ENCODE data around the gene EFCC1. TPM values are rescaled to one million over a fixed set of nuclear protein-coding genes. Genes with fewer than 3 reads are reported as not detected.

EFCC1 gene
- polyA plus RNA-seq, 1 donor = 4.1 TPM

DNA sequence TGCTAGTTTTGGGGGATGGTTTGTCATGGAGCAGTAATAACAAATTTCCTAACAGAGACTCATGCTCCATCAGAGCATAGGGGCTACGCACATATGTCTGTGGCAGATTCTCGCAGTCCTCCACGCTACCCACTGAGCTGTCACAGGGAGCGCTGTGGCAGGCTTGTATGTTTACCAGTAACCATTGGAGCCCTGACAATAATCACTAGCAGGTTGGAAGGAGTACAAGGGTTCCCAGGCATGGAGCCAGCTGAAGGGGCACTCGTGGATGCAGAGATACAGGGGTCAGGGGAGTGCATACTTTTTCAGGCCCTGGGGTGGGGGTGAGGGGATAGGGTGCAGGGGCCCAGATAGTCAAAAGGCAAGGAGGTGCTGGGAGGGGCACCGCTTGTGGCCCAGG is 51.6 kb downstream of the EFCC1 start:
- Histone ChIP-seq H3K4me1 (ENCODE audit: control insufficient read depth, insufficient read depth, low read length) (peaks cover 10% of the 10 kb centered on the region), H3K4me3 (ENCODE audit: low read length) (no peak overlapping the region), H3K36me3 (ENCODE audit: control insufficient read depth, insufficient read depth, low read length) (no peaks in the 10 kb centered on the region), H3K9me3 (ENCODE audit: control insufficient read depth, low read depth, low read length) (no peaks in the 10 kb centered on the region), H3K27ac (ENCODE audit: low read length) (peak overlapping the region; percentile 4), H3K27me3 (ENCODE audit: control insufficient read depth, insufficient read depth, low read length) (peaks cover 3% of the 10 kb centered on the region)
- peak; percentile 29 to 36 for DNase-seq
- no CpG with 5 or more reads among the region's 6 CpGs for WGBS (ENCODE audit: insufficient coverage, low lambda C conversion rate)

DNA sequence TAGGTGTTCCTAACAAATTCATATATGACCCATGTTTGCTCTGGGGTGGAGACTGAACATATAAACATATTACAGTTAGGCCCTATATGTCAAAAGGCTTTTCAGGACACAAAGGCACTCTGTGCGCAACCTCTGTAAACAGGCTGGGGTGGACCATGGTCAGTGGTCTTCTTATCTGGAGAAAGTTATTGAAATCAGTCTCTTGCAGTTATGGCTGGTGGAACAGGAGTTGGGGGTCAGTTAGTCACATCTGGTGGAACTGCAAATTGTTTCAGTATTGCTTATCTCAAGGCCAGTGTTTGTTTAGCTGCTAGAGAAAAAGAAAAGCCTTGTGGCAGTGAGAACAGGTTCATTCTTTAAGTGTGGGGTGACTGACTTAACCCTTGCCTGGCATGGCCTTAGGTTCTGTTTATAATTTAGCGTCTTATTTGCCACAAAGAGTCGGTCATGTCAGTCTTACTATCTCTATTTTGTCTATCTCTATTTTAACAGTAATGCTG is 53.6 kb downstream of the EFCC1 start:
- H3K36me3 ChIP-seq (ENCODE audit: control insufficient read depth, insufficient read depth, low read length) = no peaks in the 10 kb centered on the region
- no peak overlapping the region for H3K27ac ChIP-seq (ENCODE audit: low read length)
- no CpG with 5 or more reads among the region's 3 CpGs for WGBS (ENCODE audit: insufficient coverage, low lambda C conversion rate)
- DNase-seq = peak in 1 of 2 donors; percentile 61
- H3K27me3 ChIP-seq (ENCODE audit: control insufficient read depth, insufficient read depth, low read length) = no peaks in the 10 kb centered on the region
- H3K4me1 ChIP-seq (ENCODE audit: control insufficient read depth, insufficient read depth, low read length) = peaks cover 10% of the 10 kb centered on the region
- H3K9me3 ChIP-seq (ENCODE audit: control insufficient read depth, low read depth, low read length) = no peaks in the 10 kb centered on the region
- no peak overlapping the region for H3K4me3 ChIP-seq (ENCODE audit: low read length)

DNA sequence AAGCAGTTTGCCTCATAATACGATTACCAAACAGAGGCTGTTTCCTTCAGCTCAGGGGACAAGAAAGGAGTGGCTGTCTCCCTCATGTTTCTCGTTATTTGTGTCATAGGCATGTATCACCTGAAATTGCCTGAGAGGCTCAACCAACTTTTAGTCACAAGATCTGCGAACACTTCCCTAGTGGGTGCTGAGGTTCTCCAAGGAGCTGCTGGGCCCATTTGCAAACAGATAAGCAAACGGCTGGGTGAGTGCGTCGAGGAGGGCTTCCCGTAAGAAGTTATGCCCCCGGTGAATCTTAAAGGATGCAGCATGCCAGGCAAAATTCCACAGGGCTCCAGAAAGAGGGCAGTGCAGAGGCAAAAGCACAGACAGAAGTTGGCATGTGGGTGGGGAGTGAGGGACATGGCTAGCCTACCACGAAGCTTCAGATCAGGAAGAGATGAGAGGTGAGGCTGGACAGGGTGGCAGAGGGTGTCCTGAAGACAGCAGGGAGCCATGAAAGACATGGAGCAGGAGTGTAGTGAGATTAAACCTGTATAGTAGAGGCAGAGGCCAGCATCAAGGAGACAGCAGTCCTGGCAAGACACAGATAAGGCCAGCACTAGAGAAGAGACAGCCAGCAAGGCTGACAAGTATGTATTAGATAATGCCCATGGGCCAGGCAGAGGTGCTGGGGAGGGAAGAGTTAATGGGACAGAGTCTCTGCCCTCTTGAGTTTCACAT is 55.5 kb downstream of the EFCC1 start:
- DNase-seq = no peak
- Histone ChIP-seq H3K9me3 (ENCODE audit: control insufficient read depth, low read depth, low read length) (no peaks in the 10 kb centered on the region), H3K4me1 (ENCODE audit: control insufficient read depth, insufficient read depth, low read length) (peaks cover 10% of the 10 kb centered on the region), H3K4me3 (ENCODE audit: low read length) (no peak overlapping the region), H3K27ac (ENCODE audit: low read length) (no peak overlapping the region), H3K36me3 (ENCODE audit: control insufficient read depth, insufficient read depth, low read length) (no peaks in the 10 kb centered on the region), H3K27me3 (ENCODE audit: control insufficient read depth, insufficient read depth, low read length) (no peaks in the 10 kb centered on the region)
- whole genome bisulfite sequencing (ENCODE audit: insufficient coverage, low lambda C conversion rate) = 29% methylated on average over 1 of the region's 9 CpGs

DNA sequence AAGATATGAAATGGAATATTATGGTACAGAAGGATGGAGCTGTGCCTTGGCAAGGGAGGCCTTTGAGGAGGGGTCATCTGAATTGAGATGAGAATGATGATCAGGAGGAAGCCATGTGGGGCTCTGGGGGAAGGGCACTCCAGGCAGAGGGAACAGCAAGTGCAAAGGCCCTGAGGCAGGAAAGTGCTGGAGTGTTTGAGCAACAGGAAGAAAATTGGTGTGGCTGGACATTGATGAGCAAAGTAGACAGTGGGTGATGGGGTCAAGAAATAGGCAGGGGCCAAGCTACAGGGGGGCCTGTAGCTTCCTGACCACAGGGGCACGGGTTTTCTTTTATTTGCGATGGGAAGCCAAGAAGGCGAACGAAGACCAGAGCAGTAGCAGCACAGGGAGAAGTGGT is 56.1 kb downstream of the EFCC1 start:
- Histone ChIP-seq H3K4me3 (ENCODE audit: low read length) (no peak overlapping the region), H3K4me1 (ENCODE audit: control insufficient read depth, insufficient read depth, low read length) (peaks cover 10% of the 10 kb centered on the region), H3K36me3 (ENCODE audit: control insufficient read depth, insufficient read depth, low read length) (no peaks in the 10 kb centered on the region), H3K27me3 (ENCODE audit: control insufficient read depth, insufficient read depth, low read length) (no peaks in the 10 kb centered on the region), H3K9me3 (ENCODE audit: control insufficient read depth, low read depth, low read length) (no peaks in the 10 kb centered on the region), H3K27ac (ENCODE audit: low read length) (no peak overlapping the region)
- DNase-seq = no peak
- no CpG with 5 or more reads among the region's 4 CpGs for WGBS (ENCODE audit: insufficient coverage, low lambda C conversion rate)

DNA sequence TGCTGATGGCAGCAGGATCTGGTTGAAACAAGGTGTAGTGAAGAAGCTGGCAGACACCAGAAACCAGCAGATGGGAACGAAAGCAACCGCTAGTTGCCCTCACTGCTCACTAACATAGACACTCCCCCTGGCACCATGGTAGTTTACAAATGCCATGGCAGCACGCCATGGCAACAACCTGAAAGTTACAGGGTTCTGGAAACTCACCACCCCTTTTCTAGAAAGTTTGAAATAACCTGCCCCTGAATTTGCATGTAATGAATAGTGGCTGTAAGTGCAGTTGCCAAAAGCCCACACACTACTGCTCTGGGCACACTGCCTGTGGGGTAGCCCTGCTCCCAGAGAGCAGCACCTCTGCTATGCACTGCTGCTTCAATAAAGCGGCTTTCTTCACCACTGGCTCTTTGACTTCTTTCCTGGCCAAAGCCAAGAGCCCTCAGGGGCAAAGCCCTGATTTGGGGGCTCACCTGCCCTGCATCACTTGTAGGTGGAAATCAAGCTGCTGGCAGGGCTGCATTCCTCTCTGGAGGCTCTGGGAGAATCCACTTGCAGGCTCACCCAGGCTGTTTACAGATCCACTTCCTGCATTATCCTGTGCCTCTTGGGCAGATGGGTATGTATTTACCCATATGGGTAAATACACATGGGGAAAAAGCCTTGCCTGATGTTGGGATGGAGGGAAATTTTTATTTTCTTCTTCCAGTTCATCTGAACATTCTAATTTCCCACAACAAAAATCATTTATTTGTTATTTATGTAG is 57.5 kb downstream of the EFCC1 start:
- Histone ChIP-seq H3K9me3 (ENCODE audit: control insufficient read depth, low read depth, low read length) (no peaks in the 10 kb centered on the region), H3K36me3 (ENCODE audit: control insufficient read depth, insufficient read depth, low read length) (no peaks in the 10 kb centered on the region), H3K4me1 (ENCODE audit: control insufficient read depth, insufficient read depth, low read length) (peaks cover 2% of the 10 kb centered on the region), H3K27ac (ENCODE audit: low read length) (no peak overlapping the region), H3K27me3 (ENCODE audit: control insufficient read depth, insufficient read depth, low read length) (no peaks in the 10 kb centered on the region), H3K4me3 (ENCODE audit: low read length) (no peak overlapping the region)
- WGBS (ENCODE audit: insufficient coverage, low lambda C conversion rate) = no CpG with 5 or more reads among the region's 4 CpGs
- DNase-seq = no peak

DNA sequence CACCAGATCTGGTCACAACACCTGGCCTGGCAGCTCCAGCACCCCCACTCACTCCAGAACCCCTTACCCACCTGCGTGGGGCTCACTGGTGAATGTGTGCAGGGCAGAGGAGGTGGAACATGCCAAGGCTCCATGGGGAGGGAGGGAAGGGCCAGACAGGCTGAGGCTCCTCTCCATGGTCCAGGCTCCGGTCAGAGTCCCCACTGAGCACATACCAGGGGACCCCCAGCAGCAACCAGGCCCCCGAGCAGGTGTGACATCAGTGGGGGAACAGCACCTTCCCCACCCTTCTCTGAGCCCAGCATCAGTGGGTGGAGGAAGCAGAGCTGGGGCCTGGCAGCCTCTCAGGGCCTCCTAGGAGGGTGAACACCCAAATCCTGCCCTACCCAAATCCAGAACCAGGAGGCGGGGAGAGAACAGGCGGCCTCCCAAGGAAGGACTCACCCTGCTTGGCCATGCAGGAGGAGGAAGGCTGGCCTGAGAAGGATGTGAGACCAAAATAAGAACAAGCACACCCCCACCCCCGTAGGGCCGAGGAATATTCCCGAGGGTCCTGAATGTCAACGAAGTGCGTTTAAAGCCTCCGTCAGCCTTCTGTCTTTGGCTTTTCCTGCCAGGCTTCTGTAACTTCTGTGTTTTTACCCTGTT is 58.3 kb downstream of the EFCC1 start:
- Histone ChIP-seq H3K4me1 (ENCODE audit: control insufficient read depth, insufficient read depth, low read length) (no peaks in the 10 kb centered on the region), H3K9me3 (ENCODE audit: control insufficient read depth, low read depth, low read length) (no peaks in the 10 kb centered on the region), H3K27me3 (ENCODE audit: control insufficient read depth, insufficient read depth, low read length) (no peaks in the 10 kb centered on the region), H3K27ac (ENCODE audit: low read length) (no peak overlapping the region), H3K4me3 (ENCODE audit: low read length) (no peak overlapping the region), H3K36me3 (ENCODE audit: control insufficient read depth, insufficient read depth, low read length) (no peaks in the 10 kb centered on the region)
- 97% methylated on average over 5 of the region's 11 CpGs for WGBS (ENCODE audit: insufficient coverage, low lambda C conversion rate)
- no peak for DNase-seq

DNA sequence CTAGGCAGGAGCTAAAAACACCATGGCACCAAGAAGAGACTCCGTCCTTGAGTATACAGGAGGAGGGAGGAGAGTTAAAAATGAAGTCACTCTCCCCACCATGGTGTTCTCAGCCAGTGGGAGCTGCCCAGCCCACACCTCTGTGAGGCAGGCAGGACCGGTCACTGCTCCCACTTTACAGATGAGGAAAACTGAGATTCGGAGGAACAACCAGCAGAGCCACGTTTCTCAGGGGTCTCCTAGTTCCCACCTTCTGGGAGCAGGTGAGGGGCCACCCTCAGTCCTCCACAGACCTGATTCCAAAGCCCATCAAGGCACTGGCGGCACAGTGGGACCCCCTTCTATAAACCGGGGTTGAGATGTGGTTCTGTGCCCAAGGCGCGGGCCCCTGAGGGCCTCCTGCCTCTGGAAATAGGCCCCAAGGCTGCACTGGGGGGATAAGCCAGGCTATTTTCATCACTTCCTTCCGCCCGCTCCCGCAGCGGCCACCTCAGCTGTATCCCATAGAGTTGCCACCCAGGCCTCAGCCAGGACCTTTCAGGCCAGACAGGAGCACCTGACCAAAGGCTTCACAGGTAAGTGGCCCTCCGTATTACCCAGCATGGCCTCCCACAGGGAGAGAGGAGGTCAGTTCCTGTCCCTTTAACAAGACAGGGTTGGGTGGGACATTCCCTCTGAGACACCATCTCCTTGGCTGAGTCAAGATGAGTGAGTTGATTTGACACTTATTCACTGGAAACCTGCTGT is 59.3 kb downstream of the EFCC1 start, which contains the start of gene GP9:
GP9 (plus strand) TSS at position 504 of the 747 bp plus-strand sequence. CDS start 961 bp downstream, outside the sequence.
- Histone ChIP-seq H3K4me3 (ENCODE audit: low read length) (no peak within 1 kb of the TSS), H3K9me3 (ENCODE audit: control insufficient read depth, low read depth, low read length) (no peaks in the 10 kb centered on the region), H3K4me1 (ENCODE audit: control insufficient read depth, insufficient read depth, low read length) (no peaks in the 10 kb centered on the region), H3K27me3 (ENCODE audit: control insufficient read depth, insufficient read depth, low read length) (no peaks in the 10 kb centered on the region), H3K27ac (ENCODE audit: low read length) (no peak within 1 kb of the TSS), H3K36me3 (ENCODE audit: control insufficient read depth, insufficient read depth, low read length) (no peaks in the 10 kb centered on the region)
- no CpG with 5 or more reads among the region's 13 CpGs for WGBS (ENCODE audit: insufficient coverage, low lambda C conversion rate)
- DNase-seq = no peak

DNA sequence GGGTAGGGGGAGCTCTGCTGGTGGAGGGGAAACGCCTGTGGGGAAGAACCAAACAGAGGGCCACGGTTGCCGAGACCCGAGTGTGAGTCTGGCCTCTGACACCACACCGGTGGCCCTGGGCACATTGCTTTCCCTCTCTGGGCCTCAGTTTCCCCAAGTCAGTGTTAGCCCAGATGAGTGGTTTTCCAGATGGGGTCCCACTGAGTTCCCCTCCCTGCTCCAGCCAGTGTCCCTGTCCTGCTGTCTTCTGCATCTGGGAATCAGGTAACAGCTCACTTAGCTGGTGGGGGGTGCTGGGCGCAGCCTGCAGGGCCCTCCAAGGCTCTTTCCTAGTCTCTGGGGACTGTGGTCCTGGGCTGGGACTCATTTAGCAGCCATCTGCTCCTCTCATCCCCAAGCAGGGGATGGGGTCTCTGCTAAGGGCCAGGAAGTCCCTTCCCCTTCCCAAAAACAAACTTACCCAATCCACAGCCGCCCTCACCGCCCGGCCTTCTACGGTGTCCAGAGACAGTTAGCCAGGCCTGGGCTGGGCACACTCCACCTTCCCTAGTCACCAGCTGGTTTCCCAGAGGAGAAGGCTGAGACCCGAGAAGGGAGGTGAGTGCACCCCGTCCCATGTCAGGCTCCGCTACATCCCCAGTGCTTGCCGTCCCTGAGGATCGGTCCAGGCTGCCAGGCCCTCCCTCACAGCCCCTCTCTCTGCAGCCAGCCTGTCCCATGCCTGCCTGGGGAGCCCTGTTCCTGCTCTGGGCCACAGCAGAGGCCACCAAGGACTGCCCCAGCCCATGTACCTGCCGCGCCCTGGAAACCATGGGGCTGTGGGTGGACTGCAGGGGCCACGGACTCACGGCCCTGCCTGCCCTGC is 60.2 kb downstream of the EFCC1 start:
- Histone ChIP-seq H3K27ac (ENCODE audit: low read length) (no peak overlapping the region), H3K36me3 (ENCODE audit: control insufficient read depth, insufficient read depth, low read length) (no peaks in the 10 kb centered on the region), H3K9me3 (ENCODE audit: control insufficient read depth, low read depth, low read length) (no peaks in the 10 kb centered on the region), H3K4me3 (ENCODE audit: low read length) (no peak overlapping the region), H3K27me3 (ENCODE audit: control insufficient read depth, insufficient read depth, low read length) (no peaks in the 10 kb centered on the region), H3K4me1 (ENCODE audit: control insufficient read depth, insufficient read depth, low read length) (no peaks in the 10 kb centered on the region)
- WGBS (ENCODE audit: insufficient coverage, low lambda C conversion rate) = no CpG with 5 or more reads among the region's 19 CpGs
- no peak for DNase-seq

DNA sequence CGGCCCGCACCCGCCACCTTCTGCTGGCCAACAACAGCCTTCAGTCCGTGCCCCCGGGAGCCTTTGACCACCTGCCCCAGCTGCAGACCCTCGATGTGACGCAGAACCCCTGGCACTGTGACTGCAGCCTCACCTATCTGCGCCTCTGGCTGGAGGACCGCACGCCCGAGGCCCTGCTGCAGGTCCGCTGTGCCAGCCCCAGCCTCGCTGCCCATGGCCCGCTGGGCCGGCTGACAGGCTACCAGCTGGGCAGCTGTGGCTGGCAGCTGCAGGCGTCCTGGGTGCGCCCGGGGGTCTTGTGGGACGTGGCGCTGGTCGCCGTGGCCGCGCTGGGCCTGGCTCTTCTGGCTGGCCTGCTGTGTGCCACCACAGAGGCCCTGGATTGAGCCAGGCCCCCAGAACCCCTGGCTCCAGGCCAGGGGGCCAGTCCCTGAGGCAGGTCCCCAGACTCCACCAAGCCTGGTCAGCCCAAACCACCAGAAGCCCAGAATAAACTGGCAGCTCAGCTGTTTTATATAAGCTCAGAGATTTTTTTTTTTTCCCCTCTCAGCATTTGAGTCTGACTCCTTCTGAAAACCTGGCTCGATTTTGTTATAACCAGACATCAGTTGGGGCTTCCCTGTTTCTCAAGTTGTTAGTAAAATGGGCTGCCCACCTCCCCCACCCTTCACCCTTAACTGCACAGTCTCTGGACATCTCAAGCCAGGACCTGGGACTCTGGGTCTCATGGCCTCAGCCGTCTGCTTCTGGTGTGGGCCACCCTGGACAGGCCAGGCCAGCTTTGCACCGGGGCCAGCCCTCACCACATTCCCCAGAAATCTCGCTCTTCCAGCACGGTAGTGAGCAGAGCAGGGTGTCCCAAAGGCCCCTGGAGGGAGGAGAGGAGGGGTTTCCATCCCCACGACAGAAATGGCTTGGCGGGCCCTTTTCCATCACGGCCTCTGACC is 61.1 kb downstream of the EFCC1 start:
- H3K9me3 ChIP-seq (ENCODE audit: control insufficient read depth, low read depth, low read length) = no peaks in the 10 kb centered on the region
- H3K27me3 ChIP-seq (ENCODE audit: control insufficient read depth, insufficient read depth, low read length) = no peaks in the 10 kb centered on the region
- no peaks in the 10 kb centered on the region for H3K36me3 ChIP-seq (ENCODE audit: control insufficient read depth, insufficient read depth, low read length)
- H3K27ac ChIP-seq (ENCODE audit: low read length) = no peak overlapping the region
- H3K4me3 ChIP-seq (ENCODE audit: low read length) = no peak overlapping the region
- DNase-seq = no peak
- no CpG with 5 or more reads among the region's 32 CpGs for WGBS (ENCODE audit: insufficient coverage, low lambda C conversion rate)
- no peaks in the 10 kb centered on the region for H3K4me1 ChIP-seq (ENCODE audit: control insufficient read depth, insufficient read depth, low read length)
